Measurements from ENCODE around the gene LAMA3.
"Not testable (repeated sequence)": the region's sequence is repeated elsewhere in the genome, so short reads cannot be mapped to it uniquely, and the experiment has no call there.

LAMA3 gene

DNA sequence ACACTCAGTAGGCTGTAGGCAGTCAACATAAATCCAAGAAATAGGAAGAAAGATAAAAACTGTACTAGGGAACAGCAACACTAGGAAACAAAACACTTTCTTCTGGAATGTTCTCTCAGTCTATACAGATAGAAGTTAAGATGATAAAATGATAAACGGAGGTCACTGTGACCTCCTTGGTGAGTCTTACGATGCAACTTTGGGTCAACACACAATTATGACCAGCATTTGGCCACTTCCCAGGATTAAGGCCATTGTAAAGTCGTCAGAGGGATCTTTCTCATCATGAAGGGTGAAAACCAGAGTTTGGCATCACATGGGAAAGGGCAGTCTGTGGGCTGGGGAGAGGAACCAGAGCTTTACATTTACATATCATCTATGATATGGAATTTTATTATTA is 33.4 kb downstream of the LAMA3 start:
- no peak for TF ChIP-seq ZNF274 (IDR thresholded peaks at IDR 0.05; ENCODE audit: low read depth, low read length)
- no peak overlapping the region for H3K4me3 ChIP-seq (ENCODE audit: low read length)

GRCh38 chr18:23723121-23723520 is 33.9 kb downstream of the LAMA3 start:
- TF ChIP-seq ZNF274 (IDR thresholded peaks at IDR 0.05; ENCODE audit: low read depth, low read length) = no peak
- no peak overlapping the region for H3K4me3 ChIP-seq (ENCODE audit: low read length)

DNA sequence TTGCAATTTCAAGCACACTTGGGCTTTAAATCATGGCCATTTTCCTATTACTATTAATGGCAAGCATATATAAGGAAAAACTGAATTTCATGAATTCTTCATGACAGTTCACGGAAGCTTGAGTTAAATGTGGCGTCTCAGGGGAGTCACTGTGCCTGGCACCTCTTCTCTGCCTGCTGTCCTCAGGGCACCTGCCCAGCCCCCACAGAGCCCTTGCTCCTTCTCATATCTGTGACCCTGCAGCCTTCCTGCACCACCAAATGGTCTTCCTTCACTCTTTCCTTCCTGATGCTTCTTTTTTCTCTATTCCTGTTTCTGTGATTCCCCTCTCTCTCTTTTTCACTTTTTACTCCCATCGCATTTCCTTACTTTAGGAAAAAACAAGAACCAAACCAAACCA is 35.4 kb downstream of the LAMA3 start:
- TF ChIP-seq ZNF274 (IDR thresholded peaks at IDR 0.05; ENCODE audit: low read depth, low read length) = no peak
- H3K4me3 ChIP-seq (ENCODE audit: low read length) = no peak overlapping the region

DNA sequence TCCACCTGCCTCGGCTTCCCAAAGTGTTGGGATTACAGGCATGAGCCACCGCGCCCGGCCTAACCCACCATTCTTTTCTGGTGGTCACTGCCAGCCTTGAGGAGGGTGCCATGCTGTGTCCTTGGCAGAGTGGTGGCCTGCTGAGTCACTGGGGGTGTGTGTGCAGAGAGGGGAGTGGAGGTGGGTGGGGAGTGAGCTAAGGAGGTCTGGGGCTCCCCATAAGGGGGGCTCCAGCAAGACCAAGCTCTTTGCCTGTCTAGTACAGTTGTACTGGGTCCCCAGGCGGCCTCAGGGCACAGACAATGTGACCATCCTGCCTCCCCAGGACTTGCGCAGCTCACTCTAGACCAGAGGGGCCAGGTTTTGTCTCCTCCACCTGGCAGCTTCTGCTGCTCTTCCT is 36.1 kb downstream of the LAMA3 start:
- H3K4me3 ChIP-seq (ENCODE audit: low read length) = no peak overlapping the region
- TF ChIP-seq ZNF274 (IDR thresholded peaks at IDR 0.05; ENCODE audit: low read depth, low read length) = no peak

- TF ChIP-seq ZNF274 (IDR thresholded peaks at IDR 0.05; ENCODE audit: low read depth, low read length) = no peak
- no peak overlapping the region for H3K4me3 ChIP-seq (ENCODE audit: low read length)
These were observed 36.8 kb downstream of the LAMA3 start for GRCh38 chr18:23725827-23726661.

DNA sequence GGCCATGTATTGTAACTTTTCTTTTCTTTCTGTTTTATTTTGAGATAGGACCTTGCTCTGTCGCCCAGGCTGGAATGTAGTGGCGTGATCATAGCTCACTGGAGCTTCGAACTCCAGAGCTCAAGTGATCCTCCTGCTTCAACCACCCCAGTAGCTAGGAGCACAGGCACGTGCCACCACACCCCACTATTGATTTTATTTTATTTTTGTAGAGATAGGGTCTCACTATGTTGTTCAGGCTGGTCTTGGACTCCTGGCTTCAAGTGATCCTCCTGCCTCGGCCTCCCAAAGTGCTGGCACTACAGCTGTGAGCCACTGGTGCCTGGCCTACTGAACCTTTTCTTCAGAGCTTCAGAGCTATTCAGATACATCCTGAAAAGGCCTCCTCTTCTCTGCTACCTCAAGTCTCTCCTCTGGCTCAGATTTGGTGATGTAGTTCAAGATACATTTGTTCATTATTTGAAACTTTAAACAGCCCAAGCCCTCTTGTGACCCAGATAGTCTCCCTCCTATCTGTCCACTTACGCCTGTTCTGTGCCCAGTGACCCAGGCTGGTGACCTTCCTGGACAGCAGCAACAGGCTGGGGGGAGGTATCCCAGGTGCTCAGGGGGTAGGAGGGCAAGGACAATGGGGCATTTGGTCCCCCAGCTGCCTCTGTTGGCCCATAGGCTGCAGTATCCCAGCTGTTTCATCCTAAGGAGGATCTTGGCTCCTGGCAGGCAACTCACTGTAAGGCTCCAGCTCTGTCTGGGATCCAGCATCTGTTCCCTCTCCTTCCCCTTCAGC is 38.6 kb downstream of the LAMA3 start:
- TF ChIP-seq ZNF274 (IDR thresholded peaks at IDR 0.05; ENCODE audit: low read depth, low read length) = no peak

GRCh38 chr18:23730857-23731256 is 41.6 kb downstream of the LAMA3 start:
- TF ChIP-seq ZNF274 (IDR thresholded peaks at IDR 0.05; ENCODE audit: low read depth, low read length) = no peak
- H3K4me3 ChIP-seq (ENCODE audit: low read length) = no peak overlapping the region

More for the DNA sequence above, 38.6 kb downstream of the LAMA3 start:
- no peak overlapping the region for H3K4me3 ChIP-seq (ENCODE audit: low read length)

DNA sequence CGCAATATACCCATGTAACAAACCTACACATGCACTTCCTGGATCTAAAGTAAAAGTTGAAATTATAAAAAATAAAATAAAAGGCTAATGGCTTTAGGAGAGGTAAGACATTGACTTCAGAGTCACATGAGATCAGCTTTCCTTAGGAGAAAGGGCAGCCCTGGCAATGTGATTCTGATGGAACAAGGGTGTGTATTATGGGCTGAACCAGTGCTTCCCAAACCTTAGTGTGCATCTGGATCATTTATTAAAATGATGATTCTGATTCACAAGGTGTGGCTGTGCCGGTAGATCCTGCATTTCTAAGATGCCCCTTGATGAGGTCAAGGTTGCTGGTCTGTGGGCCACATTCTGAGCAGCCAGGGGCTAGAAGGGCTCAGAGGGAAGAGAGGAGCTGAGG is 42.6 kb downstream of the LAMA3 start:
- no peak overlapping the region for H3K4me3 ChIP-seq (ENCODE audit: low read length)
- no peak for TF ChIP-seq ZNF274 (IDR thresholded peaks at IDR 0.05; ENCODE audit: low read depth, low read length)

GRCh38 chr18:23732439-23732838 is 43.2 kb downstream of the LAMA3 start:
- no peak for TF ChIP-seq ZNF274 (IDR thresholded peaks at IDR 0.05; ENCODE audit: low read depth, low read length)
- no peak overlapping the region for H3K4me3 ChIP-seq (ENCODE audit: low read length)

DNA sequence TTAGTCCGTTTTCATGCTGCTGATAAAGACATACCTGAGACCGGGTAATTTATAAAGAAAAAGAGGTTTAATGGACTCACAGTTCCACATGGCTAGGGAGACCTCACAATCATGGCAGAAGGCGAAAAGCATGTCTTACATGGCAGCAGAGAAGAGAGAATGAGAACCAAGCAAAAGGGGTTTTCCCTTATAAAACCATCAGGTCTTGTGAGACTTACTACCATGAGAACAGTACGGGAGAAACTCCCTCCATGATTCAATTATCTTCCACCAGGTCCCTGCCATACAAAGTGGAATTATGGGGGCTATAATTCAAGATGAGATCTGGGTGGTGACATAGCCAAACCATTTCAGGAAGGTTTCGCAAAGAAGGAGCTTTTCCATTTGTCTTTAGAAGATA is 44.0 kb downstream of the LAMA3 start:
- not testable (repeated sequence) for H3K4me3 ChIP-seq (ENCODE audit: low read length)

GRCh38 chr18:23733895-23734294 is 44.6 kb downstream of the LAMA3 start:
- TF ChIP-seq ZNF274 (IDR thresholded peaks at IDR 0.05; ENCODE audit: low read depth, low read length) = no peak

DNA sequence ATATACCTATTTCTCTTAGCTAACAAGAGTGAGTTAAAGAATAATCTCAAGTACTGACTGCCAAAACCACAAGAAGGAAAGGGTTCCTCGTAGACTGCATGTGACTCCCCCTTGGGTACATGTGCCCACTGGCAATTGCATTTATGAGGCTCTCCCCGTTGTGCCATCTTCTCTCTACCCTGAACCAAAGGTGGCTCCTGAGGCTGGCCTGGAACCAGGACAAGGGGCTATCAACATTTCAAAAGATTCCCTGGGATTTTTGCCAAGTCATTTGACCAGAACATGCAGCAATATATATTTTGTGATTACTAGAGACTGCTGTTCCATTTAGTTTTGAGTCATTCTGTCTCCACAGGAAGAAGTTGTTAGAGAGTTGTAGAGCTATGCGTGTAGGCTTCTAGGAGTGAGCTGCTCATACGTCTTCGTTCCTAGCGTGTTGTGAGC is 45.8 kb downstream of the LAMA3 start:
- no peak overlapping the region; the same call in 1 of the 2 replicates for H3K4me3 ChIP-seq (ENCODE audit: low read length)
- no peak for TF ChIP-seq ZNF274 (IDR thresholded peaks at IDR 0.05; ENCODE audit: low read depth, low read length)

More at GRCh38 chr18:23733895-23734294, 44.6 kb downstream of the LAMA3 start:
- no peak overlapping the region for H3K4me3 ChIP-seq (ENCODE audit: low read length)

GRCh38 chr18:23737578-23737977 is 48.3 kb downstream of the LAMA3 start:
- no peak for TF ChIP-seq ZNF274 (IDR thresholded peaks at IDR 0.05; ENCODE audit: low read depth, low read length)
- H3K4me3 ChIP-seq (ENCODE audit: low read length) = no peak overlapping the region

- no peak overlapping the region for H3K4me3 ChIP-seq (ENCODE audit: low read length)
- no peak for TF ChIP-seq ZNF274 (IDR thresholded peaks at IDR 0.05; ENCODE audit: low read depth, low read length)
These were observed 48.9 kb downstream of the LAMA3 start for GRCh38 chr18:23738151-23738550.

GRCh38 chr18:23738575-23738974 is 49.3 kb downstream of the LAMA3 start:
- H3K4me3 ChIP-seq (ENCODE audit: low read length) = no peak overlapping the region
- TF ChIP-seq ZNF274 (IDR thresholded peaks at IDR 0.05; ENCODE audit: low read depth, low read length) = no peak

Data from GM08714 (cell line).